ENCODE measurements around the gene PIK3R6. TPM values are rescaled to one million over a fixed set of nuclear protein-coding genes. Genes with fewer than 3 reads are reported as not detected.

The PIK3R6 gene
- total RNA-seq, 1 experiment from 2014 or later: not detected

GRCh38 chr17:8873801-8874715, 6.6 kb upstream of the PIK3R6 start:
- no peak overlapping the region for H2BK120ac ChIP-seq (ENCODE audit: low read depth, low read length, poor library complexity, severe bottlenecking)
- no peak overlapping the region for H3K4ac ChIP-seq (ENCODE audit: low read depth, low read length)
- H3K9me3 Mint-ChIP-seq: no peaks in the 10 kb centered on the region; a peak in 1 of 5 replicates
- no peaks in the 10 kb centered on the region; a peak in 1 of 7 replicates for H3K36me3 Mint-ChIP-seq (ENCODE audit: insufficient read depth in 1 of 3, low read depth in 3 of 3)
- no peak overlapping the region for H4K91ac ChIP-seq (ENCODE audit: insufficient read length, low read depth, low read length)
- H3K27ac ChIP-seq (ENCODE audit: insufficient read length, low read depth, low read length): no peak overlapping the region
- no peak overlapping the region for H3K23ac ChIP-seq (ENCODE audit: insufficient read length, low read depth, low read length)
- H3K23me2 ChIP-seq (ENCODE audit: insufficient read length, low read depth, low read length, poor library complexity, severe bottlenecking): no peaks in the 10 kb centered on the region
- no peak overlapping the region for H3K9ac ChIP-seq (ENCODE audit: extremely low read depth, insufficient read length, low read length)
- no peak; the same call in 2 of the 3 replicates for TF ChIP-seq CTCF (conservative IDR thresholded peaks at IDR 0.05)
- peak overlapping the region; percentile 32 for H4K8ac ChIP-seq (replicated peaks; ENCODE audit: insufficient read length, low read depth, low read length)
- no peak overlapping the region for H3K56ac ChIP-seq (ENCODE audit: insufficient read length, low read depth, low read length)
- no peaks in the 10 kb centered on the region for H3K79me2 ChIP-seq (ENCODE audit: insufficient read depth, low read length)
- H3K27me3 ChIP-seq (ENCODE audit: insufficient read depth, low read length): no peaks in the 10 kb centered on the region
- H2AK5ac ChIP-seq (ENCODE audit: insufficient read length, low read length): no peak overlapping the region
- H2BK15ac ChIP-seq (ENCODE audit: low read depth, low read length): no peak overlapping the region
- H3T11ph ChIP-seq (ENCODE audit: low read length): no peak overlapping the region
- no peak overlapping the region for H3K18ac ChIP-seq (ENCODE audit: insufficient read length, low read depth, low read length)
- no peak overlapping the region for H3K4me2 ChIP-seq (ENCODE audit: insufficient read depth, insufficient read length, low read length)
- no peaks in the 10 kb centered on the region for H3K79me1 ChIP-seq (ENCODE audit: insufficient read depth, low read depth, low read length, poor library complexity, severe bottlenecking)
- 0 out of 2 replicates have a peak overlapping the region, but pooled peaks have one; percentile 41 for H3K14ac ChIP-seq (ENCODE audit: insufficient read depth, low read length)
- no peak overlapping the region for H2BK12ac ChIP-seq (ENCODE audit: insufficient read length, low read depth, low read length)
- peaks cover 12% of the 10 kb centered on the region for H3K27me3 Mint-ChIP-seq (ENCODE audit: low read depth)
- DNase-seq: no peak
- H3K27ac Mint-ChIP-seq: no peak overlapping the region
- no peak overlapping the region; a peak in 1 of 5 replicates for H3K4me3 Mint-ChIP-seq
- H3K9me3 ChIP-seq (ENCODE audit: control insufficient read depth, low read depth, low read length): no peaks in the 10 kb centered on the region
- no peak overlapping the region for H2BK20ac ChIP-seq (ENCODE audit: low read depth, low read length, poor library complexity, severe bottlenecking)
- WGBS (ENCODE audit: extremely low coverage, insufficient read length, low lambda C conversion rate): no CpG with 5 or more reads among the region's 19 CpGs
- no peak overlapping the region for H2BK5ac ChIP-seq (ENCODE audit: insufficient read length, low read length)
- H4K20me1 ChIP-seq (ENCODE audit: control insufficient read depth, insufficient read depth, insufficient read length): no peaks in the 10 kb centered on the region
- H2AFZ ChIP-seq (ENCODE audit: low read length): no peak overlapping the region
- no peak overlapping the region for H4K5ac ChIP-seq (ENCODE audit: insufficient read length, low read depth, low read length)
- H3K4me1 ChIP-seq (ENCODE audit: insufficient read depth, low read length): peaks cover 5% of the 10 kb centered on the region; the same call in 1 of the 2 replicates
- H3K4me1 Mint-ChIP-seq: peaks cover 18 to 26% of the 10 kb centered on the region in 2 experiments
